Ovary (tissue), 9 donors: ENCODE results near the gene SEC16B. TPM values are rescaled to one million over a fixed set of nuclear protein-coding genes. Genes with fewer than 3 reads are reported as not detected.

Experiments used
- DNase-seq, 5 donors: peaks; one replicate each; pipeline ENCODE4 v3.0.0-alpha.2; 2019 to 2020
- H3K27ac ChIP-seq, 2 donors: fragments of 200-600 bp; one replicate each; pipeline versions ENCODE4 v1.5.1 to v1.8.0; 2019 to 2022
- H3K27me3 ChIP-seq: fragments of 200-600 bp; one replicate; pipeline ENCODE4 v1.8.0; 2022
- H3K36me3 ChIP-seq: fragments of 200-600 bp; sonication (generic); one replicate; pipeline ENCODE4 v1.5.1; 2019
- H3K4me1 ChIP-seq: one replicate; pipeline ENCODE4 v1.8.1; 2013; ENCODE audit warnings: mild to moderate bottlenecking, moderate library complexity; ENCODE audit not compliant: insufficient read depth
- H3K4me3 ChIP-seq: fragments of 200-600 bp; sonication (generic); one replicate; pipeline ENCODE4 v1.5.1; 2017
- H3K9me3 ChIP-seq, 2 donors: fragments of 200-600 bp in 1 of 2; sonication (generic) in 1 of 2; one replicate each; pipeline versions ENCODE4 v1.5.1 to v1.8.1; 2013 to 2019; ENCODE audit warnings: mild to moderate bottlenecking in 1 of 2, moderate library complexity in 1 of 2
- CTCF ChIP-seq, 3 donors: fragments of 450-650 bp in 2 of 3; fragments of 200-600 bp in 1 of 3; IDR thresholded peaks; one replicate each; pipeline versions ENCODE4 v1.5.1 to v1.8.0; 2016 to 2022; ENCODE audit warnings: antibody characterized with exemption in 3 of 3, mild to moderate bottlenecking in 1 of 3
- EP300 ChIP-seq: sonication (generic); formaldehyde crosslinking; IDR thresholded peaks from one replicate; pipeline ENCODE4 v1.6.1; 2017; ENCODE audit warnings: antibody characterized with exemption
- POLR2A ChIP-seq: fragments of 450-650 bp; IDR thresholded peaks from one replicate; pipeline ENCODE4 v1.6.1; 2017; ENCODE audit warnings: antibody characterized with exemption, mild to moderate bottlenecking, moderate library complexity
- WGBS, 3 donors: extraction: QIAGEN DNeasy Blood & Tissue Kit in 1 of 3; methylation state at CpG; one replicate each; pipeline versions ENCODE4 v1.1.5 to v1.1.7; 2013 to 2017; 5-methylcytosine and 5-hydroxymethylcytosine counted together
- intact Hi-C, 4 donors: fragments of 100-400 bp; cut with DNase I; formaldehyde crosslinking; loops; one replicate each; pipeline versions ENCODE4 v1.11.0 to v1.15.1; 2022 to 2023
- polyA plus RNA-seq, 2 donors: library from polyadenylated mRNA; stranded (reverse); fragments of 200-250 nt in 1 of 2; fragments of 350-450 nt in 1 of 2; fragmentation: Illumina TruSeq in 1 of 2; extraction: RNeasy Lipid Tissue Mini Kit (QIAGEN cat#74804) in 1 of 2; gene quantifications; one replicate each; pipeline ENCODE4 v1.2.3, GENCODE V29; 2013 to 2014
- total RNA-seq, 7 donors: library from RNA; depleted of rRNA in 2 of 7; stranded (reverse); fragments of >200 nt in 2 of 7; fragmentation: NEBNext Ultra II Directional in 3 of 7; extraction: Animal tissue kit (Norgen Biotek cat#: 25700) in 3 of 7; gene quantifications; one replicate each; pipeline versions ENCODE4 v1.1.0 to v1.2.4, GENCODE V29; 2016 to 2023
- donor health status: DM: no; HTN: no; CAD: no; lungs with moderate emphysema.
- donor health status: DM: no; HTN: no; CAD: no.
- donor health status: Bipolar disorder and iron deficiency.
- donor health status: DM: yes; HTN: yes; CAD: no.
- donor health status: DM: no; HTN: no; CAD: no.
- donor health status: DM: yes; HTN: yes; CAD: no.

Gene SEC16B
- total and polyA plus RNA-seq, 9 donors = 1.6 to 5.1 (median 3.0) TPM

DNA sequence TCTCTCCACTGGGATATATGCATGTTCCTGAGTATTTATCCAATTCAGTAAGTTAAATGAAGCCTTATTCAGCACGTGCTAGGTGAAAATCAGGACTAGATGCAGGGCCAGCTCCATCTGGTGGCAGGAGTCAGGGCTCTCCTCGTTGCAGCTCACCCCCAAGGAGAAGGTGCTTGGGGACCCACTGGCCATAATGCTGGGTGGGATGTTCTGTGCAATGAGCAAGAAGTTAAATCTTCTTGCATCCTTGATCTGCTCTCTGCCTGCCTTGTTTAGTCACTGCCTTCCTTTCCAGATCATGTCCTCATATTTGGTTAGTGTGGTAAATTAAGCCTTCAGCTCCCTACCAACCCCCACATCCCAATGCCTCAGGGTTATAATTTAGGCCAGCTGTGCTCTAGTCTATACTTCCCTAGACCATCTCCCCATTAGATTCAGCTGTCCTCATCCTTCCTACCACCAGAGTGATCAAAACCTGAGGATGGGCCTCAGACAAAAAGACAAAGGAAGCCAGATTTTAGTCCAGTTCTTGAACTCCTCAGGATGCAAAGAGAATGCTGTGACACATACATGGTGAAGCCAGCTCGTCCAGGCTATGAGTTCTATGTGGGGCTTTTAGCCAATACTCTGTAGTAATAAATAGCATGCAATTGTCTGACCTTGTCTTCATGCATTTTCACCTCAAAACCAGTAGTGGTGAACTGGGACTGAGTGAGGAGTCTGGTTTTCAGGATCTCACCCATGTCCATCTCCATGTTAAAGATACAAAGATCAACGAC lies 55.9 kb downstream of the SEC16B start:
- Histone ChIP-seq H3K4me3 (no peak overlapping the region), H3K27ac (no peak overlapping the region), H3K27me3 (no peaks in the 10 kb centered on the region), H3K36me3 (no peaks in the 10 kb centered on the region), H3K4me1 (no peaks in the 10 kb centered on the region), H3K9me3 (no peaks in the 10 kb centered on the region)
- DNase-seq = no peak
- WGBS, 3 donors = 45 to 53% (median 46%) methylated on average over 4 of the region's 4 CpGs
- TF ChIP-seq CTCF (IDR thresholded peaks at IDR 0.05) (no peak), EP300 (no peak), POLR2A (no peak)
- intact Hi-C loops = no loop called here

DNA sequence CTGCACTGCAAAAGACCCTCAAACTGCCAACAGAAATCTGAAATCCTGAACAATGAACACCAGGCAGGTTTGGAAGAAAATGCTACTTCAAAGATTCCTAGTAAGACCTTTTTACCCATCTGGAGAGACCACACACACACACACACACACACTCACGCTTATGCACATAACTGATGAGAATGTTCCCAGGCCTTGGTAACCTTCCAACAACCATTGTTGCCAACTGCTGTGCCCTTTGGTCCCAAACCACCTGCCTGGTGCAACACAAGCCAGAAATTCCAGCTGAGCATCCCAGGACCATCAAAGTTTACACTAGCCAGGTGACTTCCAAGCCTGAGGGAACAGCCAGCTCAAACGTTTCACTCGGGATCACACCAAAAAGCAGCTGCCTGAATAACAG lies 56.9 kb downstream of the SEC16B start:
- no peak overlapping the region for H3K27ac ChIP-seq
- no peak for TF ChIP-seq POLR2A
- no peak for TF ChIP-seq EP300
- no peak for TF ChIP-seq CTCF (IDR thresholded peaks at IDR 0.05)
- H3K9me3 ChIP-seq = no peaks in the 10 kb centered on the region
- 23 to 46% (median 33%) methylated on average over 3 of the region's 3 CpGs for WGBS, 3 donors
- no peaks in the 10 kb centered on the region for H3K27me3 ChIP-seq
- no peaks in the 10 kb centered on the region for H3K4me1 ChIP-seq
- DNase-seq = no peak
- intact Hi-C loops = no loop called here
- H3K4me3 ChIP-seq = no peak overlapping the region
- no peaks in the 10 kb centered on the region for H3K36me3 ChIP-seq

- TF ChIP-seq POLR2A (no peak), EP300 (no peak), CTCF (IDR thresholded peaks at IDR 0.05) (no peak)
- Histone ChIP-seq H3K4me1 (no peaks in the 10 kb centered on the region), H3K36me3 (no peaks in the 10 kb centered on the region), H3K27me3 (no peaks in the 10 kb centered on the region), H3K4me3 (no peak overlapping the region), H3K9me3 (no peaks in the 10 kb centered on the region), H3K27ac (no peak overlapping the region)
- intact Hi-C loops = no loop called here
- no peak for DNase-seq
- 51 to 64% (median 61%) methylated on average over 2 of the region's 2 CpGs for WGBS, 3 donors
These were observed 60.4 kb downstream of the SEC16B start for GRCh38 chr1:177909416-177909815.

DNA sequence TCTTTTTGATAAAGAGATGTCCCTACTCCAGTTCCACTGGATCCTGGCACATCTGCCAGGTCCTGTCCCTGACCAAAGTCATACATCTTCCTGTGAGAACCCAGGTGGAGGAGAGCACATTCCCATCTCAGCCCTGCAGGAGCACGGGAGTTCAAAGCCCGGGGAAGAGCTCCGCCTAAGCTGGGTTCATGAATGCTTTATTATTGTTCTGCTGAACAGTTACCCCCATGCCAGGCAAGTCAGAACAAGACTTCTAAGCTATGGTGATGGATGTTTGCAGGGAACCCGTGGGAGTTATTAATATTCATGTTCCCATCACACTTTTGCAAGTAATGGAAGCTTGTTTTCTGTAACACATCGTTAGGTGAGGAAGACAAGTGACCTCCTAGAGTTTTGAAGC lies 62.9 kb downstream of the SEC16B start:
- Histone ChIP-seq H3K9me3 (no peaks in the 10 kb centered on the region), H3K36me3 (no peaks in the 10 kb centered on the region), H3K4me1 (no peaks in the 10 kb centered on the region), H3K4me3 (no peak overlapping the region), H3K27me3 (no peaks in the 10 kb centered on the region), H3K27ac (no peak overlapping the region)
- no peak for DNase-seq
- 92 to 98% (median 92%) methylated on average over 5 of the region's 5 CpGs for WGBS, 3 donors
- intact Hi-C loops = no loop called here
- TF ChIP-seq POLR2A (no peak), EP300 (no peak), CTCF (IDR thresholded peaks at IDR 0.05) (no peak)
